Breast epithelium (tissue), 4 donors: ENCODE results near the gene AAGAB. TPM values are rescaled to one million over a fixed set of nuclear protein-coding genes. Genes with fewer than 3 reads are reported as not detected.
"Not testable (repeated sequence)": the region's sequence is repeated elsewhere in the genome, so short reads cannot be mapped to it uniquely, and the experiment has no call there.

Source experiments
- DNase-seq, 2 donors: peaks; one replicate each; pipeline ENCODE4 v3.0.0-alpha.2; 2019; ENCODE audit warnings: low spot score in 2 of 2
- H3K27ac ChIP-seq, 2 donors: fragments of 200-600 bp; sonication (generic) in 1 of 2; one replicate each; pipeline ENCODE4 v1.5.1; 2016 to 2019; ENCODE audit warnings: mild to moderate bottlenecking in 1 of 2
- H3K27me3 ChIP-seq, 2 donors: fragments of 200-600 bp; sonication (generic) in 1 of 2; one replicate each; pipeline versions ENCODE4 v1.5.1 to v1.6.0; 2017 to 2019; ENCODE audit warnings: control low read depth in 1 of 2, mild to moderate bottlenecking in 1 of 2
- H3K36me3 ChIP-seq: fragments of 200-600 bp; one replicate; pipeline ENCODE4 v1.5.1; 2019
- H3K4me1 ChIP-seq, 2 donors: fragments of 200-600 bp; sonication (generic); one replicate each; pipeline ENCODE4 v1.5.1; 2016 to 2019; ENCODE audit warnings: control low read depth in 1 of 2
- H3K4me3 ChIP-seq, 3 donors: fragments of 200-600 bp; sonication (generic); 1 replicate in 2 of 3; 2 replicates in 1 of 3; pipeline ENCODE4 v1.5.1; 2016 to 2019; ENCODE audit warnings: mild to moderate bottlenecking in 3 of 3, moderate library complexity in 2 of 3
- H3K9me3 ChIP-seq, 2 donors: fragments of 200-600 bp; sonication (generic) in 1 of 2; one replicate each; pipeline ENCODE4 v1.5.1; 2016 to 2019; ENCODE audit warnings: control low read depth in 1 of 2
- POLR2A ChIP-seq: fragments of 450-650 bp; IDR thresholded peaks from one replicate; pipeline ENCODE4 v1.6.1; 2016; ENCODE audit warnings: antibody characterized with exemption, mild to moderate bottlenecking, moderate library complexity
- POLR2AphosphoS5 ChIP-seq, 3 donors: sonication (generic); formaldehyde crosslinking; IDR thresholded peaks; one replicate each; pipeline ENCODE4 v1.6.1; 2017; ENCODE audit warnings: antibody characterized with exemption in 3 of 3
- intact Hi-C: fragments of 100-400 bp; cut with DNase I; formaldehyde crosslinking; loops from one replicate; pipeline ENCODE4 v1.15.1; 2023; ENCODE audit warnings: low total_unique reads
- total RNA-seq, 3 donors: library from RNA; depleted of rRNA; stranded (reverse); fragments of >200 nt; gene quantifications; one replicate each; pipeline ENCODE4 v1.1.0, GENCODE V29; 2016
- TF ChIP-seq, protein P1 (sequence below), 3 donors: fragments of 450-650 bp; IDR thresholded peaks; one replicate each; pipeline ENCODE4 v1.5.1; 2016 to 2017; ENCODE audit warnings: antibody characterized with exemption in 3 of 3, mild to moderate bottlenecking in 3 of 3, moderate library complexity in 3 of 3

AAGAB gene
- total RNA-seq, 3 donors from 2014 or later: 23.2 to 49.8 (median 46.5) TPM

DNA sequence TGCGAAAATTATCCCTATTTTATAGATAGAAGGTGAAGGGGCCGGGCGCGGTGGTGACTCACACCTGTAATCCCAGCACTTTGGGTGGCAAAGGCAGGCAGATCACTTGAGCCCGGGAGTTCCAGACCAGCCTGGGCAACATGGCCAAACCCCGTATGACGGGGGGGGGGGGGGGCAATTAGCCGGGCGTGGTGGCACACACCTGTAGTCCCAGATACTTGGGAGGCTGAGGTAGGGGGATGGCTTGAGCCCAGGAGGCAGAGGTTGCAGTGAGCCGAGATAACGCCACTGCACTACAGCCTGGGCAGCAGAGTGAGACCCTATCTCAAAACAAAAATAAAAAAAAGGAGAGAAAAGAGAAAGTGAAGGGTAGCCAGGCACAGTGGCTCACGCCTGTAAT lies 1.4 kb downstream of the AAGAB start:
- intact Hi-C loops: no loop called here
- Histone ChIP-seq H3K27me3 (no peaks in the 10 kb centered on the region), H3K4me3 (peak overlapping the region in 2 of 3 donors; percentile 82 to 94), H3K9me3 (no peaks in the 10 kb centered on the region), H3K36me3 (no peaks in the 10 kb centered on the region), H3K27ac (peak overlapping the region in 1 of 2 donors; percentile 95), H3K4me1 (peaks cover 0 to 11% of the 10 kb centered on the region in 2 donors)
- TF ChIP-seq, protein P1, sequence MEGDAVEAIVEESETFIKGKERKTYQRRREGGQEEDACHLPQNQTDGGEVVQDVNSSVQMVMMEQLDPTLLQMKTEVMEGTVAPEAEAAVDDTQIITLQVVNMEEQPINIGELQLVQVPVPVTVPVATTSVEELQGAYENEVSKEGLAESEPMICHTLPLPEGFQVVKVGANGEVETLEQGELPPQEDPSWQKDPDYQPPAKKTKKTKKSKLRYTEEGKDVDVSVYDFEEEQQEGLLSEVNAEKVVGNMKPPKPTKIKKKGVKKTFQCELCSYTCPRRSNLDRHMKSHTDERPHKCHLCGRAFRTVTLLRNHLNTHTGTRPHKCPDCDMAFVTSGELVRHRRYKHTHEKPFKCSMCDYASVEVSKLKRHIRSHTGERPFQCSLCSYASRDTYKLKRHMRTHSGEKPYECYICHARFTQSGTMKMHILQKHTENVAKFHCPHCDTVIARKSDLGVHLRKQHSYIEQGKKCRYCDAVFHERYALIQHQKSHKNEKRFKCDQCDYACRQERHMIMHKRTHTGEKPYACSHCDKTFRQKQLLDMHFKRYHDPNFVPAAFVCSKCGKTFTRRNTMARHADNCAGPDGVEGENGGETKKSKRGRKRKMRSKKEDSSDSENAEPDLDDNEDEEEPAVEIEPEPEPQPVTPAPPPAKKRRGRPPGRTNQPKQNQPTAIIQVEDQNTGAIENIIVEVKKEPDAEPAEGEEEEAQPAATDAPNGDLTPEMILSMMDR (IDR thresholded peaks at IDR 0.05): no peak
- TF ChIP-seq POLR2A: no peak
- TF ChIP-seq POLR2AphosphoS5 (IDR thresholded peaks at IDR 0.05): no peak
- DNase-seq: no peak

DNA sequence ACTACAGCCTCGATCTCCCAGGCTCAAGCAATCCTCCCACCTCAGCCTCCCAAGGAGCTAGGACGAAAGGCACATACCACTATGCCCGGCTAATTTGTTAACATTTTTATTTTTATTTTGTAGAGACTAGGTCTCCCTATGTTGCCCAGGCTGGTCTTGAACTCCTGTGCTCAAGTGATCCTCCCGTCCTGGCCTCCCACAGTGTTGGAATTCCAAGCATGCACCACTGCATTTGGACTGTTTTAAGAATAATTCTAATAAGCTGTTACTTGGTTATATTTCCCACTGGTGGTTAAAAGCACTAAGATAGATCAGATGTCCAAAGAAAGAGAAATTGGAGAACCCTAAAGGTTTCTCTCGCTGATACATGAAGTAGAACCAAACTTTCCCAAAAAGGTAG lies 3.1 kb downstream of the AAGAB start:
- no peak for TF ChIP-seq POLR2A
- Histone ChIP-seq H3K4me3 (no peak overlapping the region), H3K27me3 (no peaks in the 10 kb centered on the region), H3K9me3 (peaks cover 0 to 6% of the 10 kb centered on the region in 2 donors), H3K36me3 (no peaks in the 10 kb centered on the region), H3K27ac (no peak overlapping the region), H3K4me1 (peaks cover 0 to 11% of the 10 kb centered on the region in 2 donors)
- intact Hi-C loops: no loop called here
- DNase-seq: no peak

DNA sequence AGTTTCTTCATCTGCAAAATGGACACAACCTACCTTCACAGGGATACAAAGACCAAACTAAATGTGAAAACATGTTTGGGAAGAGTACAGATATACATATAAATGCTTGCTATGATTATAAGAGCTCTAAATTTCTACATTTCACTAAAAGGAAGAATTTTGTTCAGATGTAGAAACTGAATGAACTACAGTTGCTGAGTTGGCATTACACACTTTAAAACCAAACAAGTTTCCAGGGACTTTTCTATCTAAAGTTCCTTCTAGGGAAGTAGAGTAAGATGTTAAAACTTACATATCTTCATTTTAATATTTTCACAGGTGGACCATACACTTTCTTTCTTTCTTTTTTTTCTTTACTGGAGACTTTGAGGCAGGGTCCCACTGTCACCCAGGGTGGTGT lies 4.6 kb downstream of the AAGAB start:
- intact Hi-C loops: no loop called here
- H3K27ac ChIP-seq: no peak overlapping the region
- H3K4me1 ChIP-seq: peaks cover 0 to 11% of the 10 kb centered on the region in 2 donors
- DNase-seq: no peak
- TF ChIP-seq POLR2A: no peak
- TF ChIP-seq POLR2AphosphoS5 (IDR thresholded peaks at IDR 0.05): no peak
- TF ChIP-seq, protein P1 (IDR thresholded peaks at IDR 0.05): no peak
- H3K4me3 ChIP-seq: no peak overlapping the region
- peaks cover 0 to 6% of the 10 kb centered on the region in 2 donors for H3K9me3 ChIP-seq
- H3K36me3 ChIP-seq: no peaks in the 10 kb centered on the region
- H3K27me3 ChIP-seq: no peaks in the 10 kb centered on the region

DNA sequence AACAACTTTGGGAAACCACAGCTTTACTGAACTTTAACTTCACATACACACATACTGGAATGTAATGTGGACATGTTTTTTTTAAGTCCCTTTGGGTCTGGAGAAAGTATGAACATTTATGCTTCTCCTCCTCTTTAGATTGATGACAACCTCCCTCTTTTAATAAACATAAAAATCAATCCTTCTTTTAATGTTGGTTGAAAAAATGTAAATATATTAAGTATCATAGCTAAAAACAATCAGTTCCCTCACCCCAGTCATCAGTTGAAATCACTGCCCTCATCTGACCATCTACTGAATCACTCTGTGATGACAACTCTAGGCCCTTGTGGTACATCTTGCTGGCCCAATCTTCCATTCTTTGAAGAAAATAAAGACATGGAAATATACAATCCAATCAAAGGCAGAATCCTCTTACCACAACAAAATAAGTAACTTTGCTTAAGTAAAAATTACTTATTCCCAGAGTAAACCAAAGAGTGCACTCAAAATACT lies 6.4 kb downstream of the AAGAB start:
- peaks cover 0 to 6% of the 10 kb centered on the region in 2 donors for H3K9me3 ChIP-seq
- H3K4me1 ChIP-seq: peaks cover 0 to 5% of the 10 kb centered on the region in 2 donors
- no peaks in the 10 kb centered on the region for H3K36me3 ChIP-seq
- no peak overlapping the region for H3K27ac ChIP-seq
- intact Hi-C loops: no loop called here
- no peak overlapping the region for H3K4me3 ChIP-seq
- DNase-seq: no peak
- H3K27me3 ChIP-seq: no peaks in the 10 kb centered on the region
- TF ChIP-seq POLR2A (no peak), POLR2AphosphoS5 (IDR thresholded peaks at IDR 0.05) (no peak)
- TF ChIP-seq, protein P1 (IDR thresholded peaks at IDR 0.05): no peak

DNA sequence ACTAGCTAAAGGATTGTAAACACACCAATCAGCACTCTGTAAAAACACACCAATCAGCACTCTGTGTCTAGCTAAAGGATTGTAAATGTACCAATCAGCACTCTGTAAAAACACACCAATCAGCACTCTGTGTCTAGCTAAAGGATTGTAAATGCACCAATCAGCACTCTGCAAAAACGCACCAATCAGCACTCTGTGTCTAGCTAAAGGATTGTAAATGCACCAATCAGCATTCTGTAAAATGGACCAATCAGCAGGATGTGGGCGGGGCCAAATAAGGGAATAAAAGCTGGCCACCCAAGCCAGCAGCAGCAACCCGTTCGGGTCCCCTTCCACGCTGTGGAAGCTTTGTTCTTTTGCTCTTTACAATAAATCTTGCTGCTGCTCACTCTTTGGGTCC lies 7.9 kb downstream of the AAGAB start:
- H3K4me3 ChIP-seq, H3K27me3 ChIP-seq, intact Hi-C loops, H3K9me3 ChIP-seq, DNase-seq, H3K27ac ChIP-seq, H3K36me3 ChIP-seq, H3K4me1 ChIP-seq: not testable (repeated sequence)

DNA sequence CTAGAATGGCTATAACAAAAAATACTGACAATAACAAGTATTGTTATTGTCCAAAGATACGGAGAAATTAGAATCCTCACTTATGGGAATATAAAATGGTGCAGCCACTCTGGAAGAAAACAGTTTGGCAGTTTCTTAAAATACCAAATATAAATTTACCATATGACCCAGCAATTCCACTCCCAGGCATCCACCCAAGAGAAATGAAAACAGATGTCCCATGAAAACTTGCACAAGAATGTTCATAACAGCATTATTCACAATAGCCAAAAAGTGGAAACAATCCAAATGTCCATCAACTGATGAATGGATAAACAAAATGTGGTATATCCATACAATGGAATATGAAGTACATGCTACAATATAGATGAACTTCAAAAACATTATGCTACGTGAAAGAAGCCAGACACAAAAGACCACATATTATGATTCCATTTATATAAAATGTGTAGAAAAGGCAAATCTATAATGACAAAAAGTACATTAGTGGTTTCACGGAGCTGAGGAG lies 9.4 kb downstream of the AAGAB start:
- Histone ChIP-seq H3K36me3 (no peaks in the 10 kb centered on the region), H3K27ac (no peak overlapping the region), H3K9me3 (peaks cover 0 to 6% of the 10 kb centered on the region in 2 donors), H3K4me3 (no peak overlapping the region), H3K4me1 (no peaks in the 10 kb centered on the region), H3K27me3 (no peaks in the 10 kb centered on the region)
- no peak for DNase-seq
- intact Hi-C loops: no loop called here
- TF ChIP-seq, protein P1 (IDR thresholded peaks at IDR 0.05): no peak
- TF ChIP-seq POLR2AphosphoS5 (IDR thresholded peaks at IDR 0.05) (no peak), POLR2A (no peak)
